Measurements from ENCODE around the gene AHNAK. TPM values are rescaled to one million over a fixed set of nuclear protein-coding genes. Genes with fewer than 3 reads are reported as not detected.
A peak's percentile ranks its signal among the peaks of the same experiment; 100 is the strongest.

The AHNAK gene
- total and polyA plus RNA-seq, 4 donors, result 22.6 to 110 (median 38.1) TPM

DNA sequence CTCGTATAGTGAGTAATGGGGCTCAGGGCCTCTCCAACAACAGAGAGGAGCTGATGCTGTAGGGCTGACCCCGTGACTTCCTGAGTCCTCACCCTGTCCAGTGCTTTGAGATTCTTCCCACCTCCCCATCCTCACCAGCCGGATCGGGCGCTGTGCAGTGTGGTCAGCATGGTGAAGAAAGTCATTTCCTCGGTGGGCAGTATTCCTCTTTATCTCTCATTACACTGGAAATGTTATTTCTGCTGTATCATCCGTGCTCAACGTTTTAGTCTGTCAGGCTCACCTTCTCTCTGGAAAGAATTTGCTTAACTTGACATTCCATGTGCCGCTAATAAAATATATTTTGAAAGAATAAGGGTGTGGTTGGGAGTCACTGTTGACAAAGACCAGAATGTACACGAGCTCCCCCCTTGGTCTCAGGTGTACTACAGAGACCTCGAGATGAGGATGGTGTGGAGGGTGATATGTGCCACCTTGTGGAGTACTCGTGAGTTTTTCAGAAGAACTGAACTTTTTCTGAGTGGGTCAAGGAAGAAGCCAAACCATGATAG, 153.5 kb downstream of the AHNAK start:
- Histone ChIP-seq H3K4me3 (ENCODE audit: low read depth in 1 of 3, low read length in 3 of 3) (no peak overlapping the region), H3K4me1 (ENCODE audit: control insufficient read depth in 4 of 4, insufficient read depth in 4 of 4, low read length in 3 of 4) (peaks cover 3 to 16% (median 10%) of the 10 kb centered on the region in 4 donors), H3K27me3 (ENCODE audit: control insufficient read depth in 4 of 4, insufficient read depth in 4 of 4, low read length in 3 of 4) (no peaks in the 10 kb centered on the region), H3K9me3 (ENCODE audit: control insufficient read depth in 4 of 4, low read length in 3 of 4) (no peaks in the 10 kb centered on the region), H3K36me3 (ENCODE audit: control insufficient read depth in 4 of 4, insufficient read depth in 3 of 4, low read depth in 1 of 4, low read length in 3 of 4) (no peaks in the 10 kb centered on the region), H3K27ac (ENCODE audit: low read depth in 1 of 2, low read length in 2 of 2) (no peak overlapping the region), H3K9ac (ENCODE audit: low read depth in 1 of 2, low read length in 2 of 2) (no peak overlapping the region)
- WGBS, result 52% methylated on average over 12 of the region's 12 CpGs
- no peak for DNase-seq (ENCODE audit: low spot score)
- TF ChIP-seq SP1 (IDR thresholded peaks at IDR 0.05) (no peak), RAD21 (IDR thresholded peaks at IDR 0.05) (peak in 1 of 2 donors; percentile 46)

DNA sequence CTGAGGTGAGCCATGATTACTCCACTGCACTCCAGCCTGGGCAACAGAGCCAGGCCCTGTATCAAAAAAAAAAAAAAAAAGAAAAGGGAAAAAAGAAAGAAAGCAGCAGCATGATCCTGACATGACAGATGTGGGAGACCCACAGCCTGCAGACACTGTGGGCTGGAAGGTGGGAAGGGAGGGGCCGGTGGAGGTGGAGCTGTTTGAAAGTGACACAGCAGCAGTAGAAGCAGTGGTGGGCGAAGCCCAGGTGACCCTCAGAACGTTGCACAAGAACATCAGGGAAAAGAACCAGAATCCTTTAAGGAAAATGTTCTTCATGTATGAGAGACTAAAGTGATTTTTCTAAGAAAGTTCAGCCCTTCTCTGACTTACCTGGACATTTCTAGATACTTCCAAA, 154.1 kb downstream of the AHNAK start:
- Histone ChIP-seq H3K9ac (ENCODE audit: low read depth in 1 of 2, low read length in 2 of 2) (no peak overlapping the region), H3K36me3 (ENCODE audit: control insufficient read depth in 4 of 4, insufficient read depth in 3 of 4, low read depth in 1 of 4, low read length in 3 of 4) (no peaks in the 10 kb centered on the region), H3K4me1 (ENCODE audit: control insufficient read depth in 4 of 4, insufficient read depth in 4 of 4, low read length in 3 of 4) (peaks cover 0 to 10% (median 4%) of the 10 kb centered on the region in 4 donors), H3K9me3 (ENCODE audit: control insufficient read depth in 4 of 4, low read length in 3 of 4) (no peaks in the 10 kb centered on the region), H3K27me3 (ENCODE audit: control insufficient read depth in 4 of 4, insufficient read depth in 4 of 4, low read length in 3 of 4) (no peaks in the 10 kb centered on the region), H3K27ac (ENCODE audit: low read depth in 1 of 2, low read length in 2 of 2) (no peak overlapping the region), H3K4me3 (ENCODE audit: low read depth in 1 of 3, low read length in 3 of 3) (no peak overlapping the region)
- 73% methylated on average over 3 of the region's 3 CpGs for WGBS
- DNase-seq (ENCODE audit: low spot score), result no peak
- TF ChIP-seq FOXA2 (IDR thresholded peaks at IDR 0.05) (no peak), EGR1 (IDR thresholded peaks at IDR 0.05; ENCODE audit: low read depth in 2 of 2) (no peak), HNF4G (IDR thresholded peaks at IDR 0.05) (no peak), GABPA (IDR thresholded peaks at IDR 0.05 in 1 of 2, conservative IDR thresholded peaks at IDR 0.05 in 1 of 2) (no peak), RXRA (IDR thresholded peaks at IDR 0.05) (no peak), HNF4A (conservative IDR thresholded peaks at IDR 0.05) (no peak), FOXA1 (IDR thresholded peaks at IDR 0.05) (no peak), REST (IDR thresholded peaks at IDR 0.05) (no peak), RAD21 (IDR thresholded peaks at IDR 0.05) (no peak), ATF3 (IDR thresholded peaks at IDR 0.05) (no peak), JUND (IDR thresholded peaks at IDR 0.05) (no peak), SP1 (IDR thresholded peaks at IDR 0.05) (no peak), NR2F2 (IDR thresholded peaks at IDR 0.05) (no peak)
- TF ChIP-seq, protein P1, sequence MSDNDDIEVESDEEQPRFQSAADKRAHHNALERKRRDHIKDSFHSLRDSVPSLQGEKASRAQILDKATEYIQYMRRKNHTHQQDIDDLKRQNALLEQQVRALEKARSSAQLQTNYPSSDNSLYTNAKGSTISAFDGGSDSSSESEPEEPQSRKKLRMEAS (IDR thresholded peaks at IDR 0.05), result no peak
- TF ChIP-seq, protein P2, sequence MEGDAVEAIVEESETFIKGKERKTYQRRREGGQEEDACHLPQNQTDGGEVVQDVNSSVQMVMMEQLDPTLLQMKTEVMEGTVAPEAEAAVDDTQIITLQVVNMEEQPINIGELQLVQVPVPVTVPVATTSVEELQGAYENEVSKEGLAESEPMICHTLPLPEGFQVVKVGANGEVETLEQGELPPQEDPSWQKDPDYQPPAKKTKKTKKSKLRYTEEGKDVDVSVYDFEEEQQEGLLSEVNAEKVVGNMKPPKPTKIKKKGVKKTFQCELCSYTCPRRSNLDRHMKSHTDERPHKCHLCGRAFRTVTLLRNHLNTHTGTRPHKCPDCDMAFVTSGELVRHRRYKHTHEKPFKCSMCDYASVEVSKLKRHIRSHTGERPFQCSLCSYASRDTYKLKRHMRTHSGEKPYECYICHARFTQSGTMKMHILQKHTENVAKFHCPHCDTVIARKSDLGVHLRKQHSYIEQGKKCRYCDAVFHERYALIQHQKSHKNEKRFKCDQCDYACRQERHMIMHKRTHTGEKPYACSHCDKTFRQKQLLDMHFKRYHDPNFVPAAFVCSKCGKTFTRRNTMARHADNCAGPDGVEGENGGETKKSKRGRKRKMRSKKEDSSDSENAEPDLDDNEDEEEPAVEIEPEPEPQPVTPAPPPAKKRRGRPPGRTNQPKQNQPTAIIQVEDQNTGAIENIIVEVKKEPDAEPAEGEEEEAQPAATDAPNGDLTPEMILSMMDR (IDR thresholded peaks at IDR 0.05; ENCODE audit: low read depth, low read length, missing input control), result no peak
- TF ChIP-seq, protein P3, sequence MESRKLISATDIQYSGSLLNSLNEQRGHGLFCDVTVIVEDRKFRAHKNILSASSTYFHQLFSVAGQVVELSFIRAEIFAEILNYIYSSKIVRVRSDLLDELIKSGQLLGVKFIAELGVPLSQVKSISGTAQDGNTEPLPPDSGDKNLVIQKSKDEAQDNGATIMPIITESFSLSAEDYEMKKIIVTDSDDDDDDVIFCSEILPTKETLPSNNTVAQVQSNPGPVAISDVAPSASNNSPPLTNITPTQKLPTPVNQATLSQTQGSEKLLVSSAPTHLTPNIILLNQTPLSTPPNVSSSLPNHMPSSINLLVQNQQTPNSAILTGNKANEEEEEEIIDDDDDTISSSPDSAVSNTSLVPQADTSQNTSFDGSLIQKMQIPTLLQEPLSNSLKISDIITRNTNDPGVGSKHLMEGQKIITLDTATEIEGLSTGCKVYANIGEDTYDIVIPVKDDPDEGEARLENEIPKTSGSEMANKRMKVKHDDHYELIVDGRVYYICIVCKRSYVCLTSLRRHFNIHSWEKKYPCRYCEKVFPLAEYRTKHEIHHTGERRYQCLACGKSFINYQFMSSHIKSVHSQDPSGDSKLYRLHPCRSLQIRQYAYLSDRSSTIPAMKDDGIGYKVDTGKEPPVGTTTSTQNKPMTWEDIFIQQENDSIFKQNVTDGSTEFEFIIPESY (IDR thresholded peaks at IDR 0.05), result no peak
